CD8-positive, alpha-beta memory T cell (primary cell): ENCODE measurements around the gene MBNL2. TPM values are rescaled to one million over a fixed set of nuclear protein-coding genes. Genes with fewer than 3 reads are reported as not detected.
A peak's percentile ranks its signal among the peaks of the same experiment; 100 is the strongest.

ENCODE experiments used
- CTCF ChIA-PET: fragments of 350-600 bp; sonication (Branson Sonifier 250); formaldehyde crosslinking; loops from one replicate; lab custom pipeline; 2021; ENCODE audit warnings: antibody characterized with exemption; lab: Charles Lee
- POLR2A ChIA-PET: fragments of 350-600 bp; sonication (Branson Sonifier 250); formaldehyde crosslinking; loops from one replicate; lab custom pipeline; 2021; ENCODE audit warnings: antibody characterized with exemption; lab: Charles Lee
- DNase-seq, 5 donors: peaks; one replicate each; pipeline versions ENCODE4 v3.0.0 to v3.0.0-alpha.2; 2020 to 2022; ENCODE audit warnings: mixed read lengths in 1 of 5
- H3K27ac ChIP-seq: one replicate; pipeline ENCODE4 v1.7.0; 2013; ENCODE audit warnings: low read depth, mild to moderate bottlenecking, low read length, moderate library complexity
- H3K27me3 ChIP-seq: 2 replicates; pipeline ENCODE4 v1.7.0; 2013; ENCODE audit warnings: low read length, mild to moderate bottlenecking; ENCODE audit not compliant: insufficient read depth, poor library complexity, severe bottlenecking
- H3K36me3 ChIP-seq: 2 replicates; pipeline ENCODE4 v1.7.0; 2013; ENCODE audit warnings: mild to moderate bottlenecking, low read length, moderate library complexity; ENCODE audit not compliant: insufficient read depth
- H3K4me1 ChIP-seq: 2 replicates; pipeline ENCODE4 v1.7.0; 2013; ENCODE audit warnings: mild to moderate bottlenecking, low read length, moderate library complexity; ENCODE audit not compliant: insufficient read depth
- H3K4me3 ChIP-seq: 2 replicates; pipeline ENCODE4 v1.7.0; 2013; ENCODE audit warnings: mild to moderate bottlenecking, low read length
- H3K9me3 ChIP-seq: 2 replicates; pipeline ENCODE4 v1.7.0; 2013; ENCODE audit warnings: mild to moderate bottlenecking, low read length
- H3K27ac Mint-ChIP-seq, 8 donors: one replicate each; pipeline ENCODE4 v1.8.0; 2020 to 2021; ENCODE audit warnings: mixed read lengths in 8 of 8, mild to moderate bottlenecking in 6 of 8, inconsistent platforms in 3 of 8, moderate library complexity in 3 of 8
- H3K27me3 Mint-ChIP-seq, 2 donors: one replicate each; pipeline ENCODE4 v1.8.0; 2020 to 2021; ENCODE audit warnings: mixed read lengths in 2 of 2, mild to moderate bottlenecking in 1 of 2, moderate library complexity in 1 of 2
- H3K36me3 Mint-ChIP-seq, 3 donors: one replicate each; pipeline ENCODE4 v1.8.0; 2020 to 2021; ENCODE audit warnings: mixed read lengths in 3 of 3, inconsistent platforms in 1 of 3, mild to moderate bottlenecking in 1 of 3
- H3K4me1 Mint-ChIP-seq, 3 donors: one replicate each; pipeline ENCODE4 v1.8.0; 2020 to 2021; ENCODE audit warnings: mixed read lengths in 3 of 3, inconsistent platforms in 1 of 3, mild to moderate bottlenecking in 1 of 3
- H3K4me3 Mint-ChIP-seq, 7 donors: one replicate each; pipeline ENCODE4 v1.8.0; 2020 to 2021; ENCODE audit warnings: mixed read lengths in 7 of 7, mild to moderate bottlenecking in 6 of 7, moderate library complexity in 4 of 7, inconsistent platforms in 2 of 7
- H3K9me3 Mint-ChIP-seq, 5 donors: one replicate each; pipeline ENCODE4 v1.8.0; 2020 to 2022; ENCODE audit warnings: mixed read lengths in 5 of 5, mild to moderate bottlenecking in 3 of 5, moderate library complexity in 2 of 5, inconsistent platforms in 1 of 5
- polyA plus RNA-seq: library from polyadenylated mRNA; unstranded; fragments of 300-500 nt; fragmentation: Illumina TruSeq; gene quantifications from one replicate; pipeline ENCODE4 v1.2.3, GENCODE V29; 2021
- total RNA-seq, 2 experiments: library from RNA; stranded (reverse); gene quantifications; one replicate each; pipeline ENCODE4 v1.2.3, GENCODE V29; 2021

Gene MBNL2
- total and polyA plus RNA-seq, 3 experiments from 2014 or later, result 15.9 to 17.8 (median 17.7) TPM

DNA sequence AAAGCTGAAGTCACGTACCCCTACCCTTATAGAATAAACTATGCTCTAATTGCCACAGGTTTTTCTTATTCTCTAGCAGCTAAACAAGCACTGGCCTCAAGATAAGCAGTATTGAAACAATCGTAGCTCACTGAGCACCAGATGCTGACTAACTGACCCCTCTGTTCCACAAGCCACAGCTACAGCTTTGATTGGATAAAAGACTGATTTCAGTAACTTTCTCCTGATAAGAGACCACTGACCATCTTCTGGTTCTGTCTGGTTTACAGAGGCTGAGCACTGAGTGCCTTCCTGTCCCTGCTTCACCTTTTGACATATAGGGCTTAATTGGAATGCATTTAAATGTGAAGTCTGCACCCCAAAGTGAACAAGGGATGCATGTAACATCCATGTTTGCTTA, 203.5 kb downstream of the MBNL2 start:
- CTCF ChIA-PET, result no interaction called here

DNA sequence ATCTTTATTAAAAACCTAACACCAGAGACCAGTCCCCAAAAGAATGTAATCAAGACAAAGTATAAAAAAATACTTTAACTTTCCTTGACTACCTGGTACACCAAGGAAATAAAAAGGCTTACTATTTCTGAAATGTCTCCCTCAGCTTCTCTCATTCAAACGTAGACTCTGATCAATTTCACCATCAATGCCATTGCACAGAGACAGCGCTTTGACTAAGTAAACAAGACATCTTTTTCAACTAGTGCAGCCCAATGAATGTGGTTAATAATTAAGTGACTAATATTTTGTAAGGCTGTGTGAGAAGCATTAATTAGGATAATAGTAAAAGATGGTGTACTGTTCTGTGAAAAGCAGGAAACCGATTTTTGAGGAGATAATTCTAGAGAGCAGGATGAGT, 204.6 kb downstream of the MBNL2 start:
- DNase-seq, result no peak
- no peaks in the 10 kb centered on the region for H3K9me3 ChIP-seq
- no peak overlapping the region for H3K4me3 Mint-ChIP-seq
- H3K27ac ChIP-seq, result no peak overlapping the region
- H3K4me1 Mint-ChIP-seq, result peaks cover 0 to 2% (median 2%) of the 10 kb centered on the region in 3 donors
- H3K36me3 ChIP-seq, result no peaks in the 10 kb centered on the region
- no peaks in the 10 kb centered on the region for H3K36me3 Mint-ChIP-seq
- H3K27ac Mint-ChIP-seq, result no peak overlapping the region
- H3K4me1 ChIP-seq, result no peaks in the 10 kb centered on the region
- peaks cover 5 to 16% of the 10 kb centered on the region in 2 donors for H3K27me3 Mint-ChIP-seq
- H3K4me3 ChIP-seq, result no peak overlapping the region
- CTCF ChIA-PET, result no interaction called here
- no peaks in the 10 kb centered on the region for H3K27me3 ChIP-seq
- H3K9me3 Mint-ChIP-seq, result no peaks in the 10 kb centered on the region
- POLR2A ChIA-PET, result no interaction called here

More for the DNA sequence above, 203.5 kb downstream of the MBNL2 start:
- POLR2A ChIA-PET, result interaction anchor here (0.6 kb wide), 1 partner anchor 1142 kb away, joined by 3 read pairs; no protein-coding TSS in a partner anchor
- H3K36me3 Mint-ChIP-seq, result no peaks in the 10 kb centered on the region
- H3K27ac Mint-ChIP-seq, result no peak overlapping the region
- peaks cover 5 to 22% of the 10 kb centered on the region in 2 donors for H3K27me3 Mint-ChIP-seq
- no peaks in the 10 kb centered on the region for H3K27me3 ChIP-seq
- no peaks in the 10 kb centered on the region for H3K9me3 ChIP-seq
- no peaks in the 10 kb centered on the region for H3K9me3 Mint-ChIP-seq
- DNase-seq, result no peak
- H3K4me3 Mint-ChIP-seq, result no peak overlapping the region
- H3K36me3 ChIP-seq, result no peaks in the 10 kb centered on the region
- H3K4me3 ChIP-seq, result no peak overlapping the region
- no peak overlapping the region for H3K27ac ChIP-seq
- no peaks in the 10 kb centered on the region for H3K4me1 Mint-ChIP-seq
- no peaks in the 10 kb centered on the region for H3K4me1 ChIP-seq

DNA sequence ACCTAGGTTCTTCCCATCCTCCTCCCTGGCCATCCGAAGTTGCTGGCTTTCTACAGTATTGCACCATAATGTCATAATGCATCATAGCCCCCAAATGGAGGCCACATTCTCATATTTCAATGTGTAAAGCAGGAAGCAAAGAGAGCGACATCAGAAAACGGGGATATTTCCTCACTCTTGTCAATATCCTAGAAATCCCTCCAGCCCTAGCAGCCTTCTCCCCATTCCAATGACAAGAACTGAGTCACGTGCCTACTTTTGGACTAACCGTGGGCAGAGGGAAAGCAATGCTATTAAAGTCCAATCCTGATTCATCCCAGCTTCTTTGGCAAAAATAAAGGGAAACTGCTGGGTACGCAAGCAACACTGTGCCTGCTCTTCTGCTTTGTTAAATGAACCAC, 207.5 kb downstream of the MBNL2 start:
- Mint-ChIP-seq H3K9me3 (peaks cover 0 to 1% (median 0%) of the 10 kb centered on the region in 5 donors), H3K4me3 (no peak overlapping the region), H3K27me3 (peaks cover 7 to 12% of the 10 kb centered on the region in 2 donors), H3K36me3 (peaks cover 0 to 16% (median 0%) of the 10 kb centered on the region in 3 donors), H3K4me1 (peaks cover 9 to 14% (median 12%) of the 10 kb centered on the region in 3 donors), H3K27ac (no peak overlapping the region)
- ChIA-PET CTCF (no interaction called here), POLR2A (interaction anchor here (0.7 kb wide), 1 partner anchor 1753 kb away, joined by 3 read pairs; no protein-coding TSS in a partner anchor)
- no peaks in the 10 kb centered on the region for H3K36me3 ChIP-seq
- H3K27ac ChIP-seq, result no peak overlapping the region
- H3K27me3 ChIP-seq, result no peaks in the 10 kb centered on the region
- H3K4me1 ChIP-seq, result peaks cover 6% of the 10 kb centered on the region
- H3K9me3 ChIP-seq, result no peaks in the 10 kb centered on the region
- no peak for DNase-seq
- no peak overlapping the region for H3K4me3 ChIP-seq

DNA sequence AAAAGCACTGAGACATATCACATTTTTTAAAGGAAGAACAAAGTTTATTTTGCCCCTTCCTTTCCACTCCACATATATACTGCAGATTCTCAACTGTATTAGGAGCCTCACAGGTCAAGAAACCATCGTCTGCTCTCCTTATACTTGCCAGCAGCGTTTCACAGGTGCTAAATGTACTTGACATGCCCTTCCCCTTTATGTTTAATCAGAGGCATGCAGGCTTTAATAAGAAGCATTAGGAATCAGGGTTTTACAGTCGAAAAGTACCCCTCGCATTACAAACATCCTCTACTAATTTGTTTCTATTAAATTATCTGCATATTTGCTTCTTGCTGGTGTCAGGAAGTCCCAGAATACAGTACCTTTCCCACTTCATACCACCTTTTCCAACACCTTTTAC, 208.2 kb downstream of the MBNL2 start:
- Histone ChIP-seq H3K4me3 (no peak overlapping the region), H3K4me1 (peaks cover 12% of the 10 kb centered on the region), H3K9me3 (no peaks in the 10 kb centered on the region), H3K27ac (no peak overlapping the region), H3K27me3 (no peaks in the 10 kb centered on the region), H3K36me3 (no peaks in the 10 kb centered on the region)
- Mint-ChIP-seq H3K4me3 (no peak overlapping the region), H3K9me3 (peaks cover 0 to 1% (median 0%) of the 10 kb centered on the region in 5 donors), H3K27me3 (peaks cover 7 to 8% of the 10 kb centered on the region in 2 donors), H3K4me1 (peaks cover 15 to 20% (median 18%) of the 10 kb centered on the region in 3 donors), H3K27ac (no peak overlapping the region), H3K36me3 (peaks cover 0 to 18% (median 0%) of the 10 kb centered on the region in 3 donors)
- no peak for DNase-seq
- ChIA-PET POLR2A (no interaction called here), CTCF (no interaction called here)

DNA sequence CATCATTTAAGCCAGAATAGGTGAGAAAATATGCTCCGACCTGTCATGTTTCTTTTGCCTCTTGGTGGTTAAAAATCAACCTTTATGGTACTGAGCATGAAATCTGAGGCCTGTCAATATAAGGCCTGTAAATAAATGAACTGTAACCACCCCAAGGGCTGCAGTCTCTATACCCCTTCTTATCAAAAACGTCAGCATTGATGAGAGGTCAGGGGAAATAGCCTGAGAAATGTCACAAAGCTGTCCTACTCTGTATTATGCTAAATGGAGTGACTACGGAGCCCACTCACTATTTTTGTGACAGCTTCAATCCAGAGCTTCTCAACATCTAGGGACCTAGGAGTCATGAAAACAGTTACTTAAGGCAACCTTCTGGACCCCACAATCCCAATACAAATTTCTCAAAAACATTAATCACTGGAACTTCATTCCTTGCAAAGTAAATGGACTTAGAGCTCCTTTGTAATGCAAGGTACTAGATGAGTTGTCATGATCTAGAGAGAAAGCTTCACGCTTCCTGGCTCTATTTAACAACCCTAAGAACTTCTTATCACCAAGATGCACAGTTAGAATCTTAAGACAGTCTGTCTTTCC, 209.1 kb downstream of the MBNL2 start:
- ChIA-PET CTCF (no interaction called here), POLR2A (no interaction called here)
- Mint-ChIP-seq H3K27me3 (peaks cover 0 to 7% of the 10 kb centered on the region in 2 donors), H3K36me3 (peaks cover 0 to 18% (median 0%) of the 10 kb centered on the region in 3 donors), H3K27ac (peak overlapping the region in 2 of 8 donors; percentile 35 to 99), H3K4me3 (peak overlapping the region in 6 of 7 donors; percentile 35 to 99 (median 60)), H3K9me3 (peaks cover 0 to 1% (median 0%) of the 10 kb centered on the region in 5 donors), H3K4me1 (peaks cover 23 to 30% (median 26%) of the 10 kb centered on the region in 3 donors)
- H3K27ac ChIP-seq, result no peak overlapping the region
- H3K4me1 ChIP-seq, result peaks cover 19% of the 10 kb centered on the region
- H3K36me3 ChIP-seq, result no peaks in the 10 kb centered on the region
- H3K9me3 ChIP-seq, result no peaks in the 10 kb centered on the region
- no peak for DNase-seq
- H3K4me3 ChIP-seq, result no peak overlapping the region
- H3K27me3 ChIP-seq, result no peaks in the 10 kb centered on the region

DNA sequence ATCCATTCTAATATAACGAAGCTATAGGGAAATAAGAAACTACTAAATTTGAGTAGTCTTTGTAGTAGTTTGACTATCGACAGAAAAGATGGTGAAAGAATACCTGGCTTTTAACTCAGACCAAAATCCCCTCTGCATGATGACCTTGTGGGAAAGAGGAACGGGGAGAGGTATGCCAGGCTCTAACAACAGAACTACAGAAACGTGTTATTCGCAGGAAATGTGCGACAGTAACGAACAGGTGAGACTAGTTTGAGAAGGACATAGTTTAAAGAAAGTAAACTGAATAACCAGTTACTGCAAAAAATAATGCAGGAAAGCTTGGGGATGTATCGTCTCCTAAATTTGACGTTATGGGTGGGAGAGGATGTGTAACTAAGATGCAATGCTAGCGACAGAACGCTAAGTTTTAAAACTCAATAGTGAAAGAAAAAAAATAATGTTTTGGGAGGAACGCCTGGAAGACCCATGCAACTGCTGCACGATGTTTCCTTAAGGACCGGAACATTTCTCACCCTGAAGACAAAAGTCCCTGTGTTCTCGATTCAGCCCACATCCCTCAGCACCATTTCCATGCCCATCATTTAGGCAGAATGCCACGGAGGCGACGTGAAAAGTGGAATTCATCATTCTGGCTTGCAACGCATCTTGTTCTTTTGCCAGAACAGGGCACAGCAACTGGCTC, 210.2 kb downstream of the MBNL2 start:
- peak overlapping the region; percentile 93 to 100 (median 100) for H3K27ac Mint-ChIP-seq
- ChIA-PET CTCF (interaction anchor here (0.9 to 1.0 kb wide), 2 partner anchors 15 to 31 kb away, joined by 3 to 4 read pairs; no protein-coding TSS in a partner anchor), POLR2A (interaction anchor here (0.6 to 1.7 kb wide), 8 partner anchors 9 to 1756 kb away, joined by 3 to 8 read pairs (median 4); partner anchors contain the start of gene DNAJC3)
- DNase-seq, result no peak
- H3K27me3 Mint-ChIP-seq, result peaks cover 0 to 7% of the 10 kb centered on the region in 2 donors
- peaks cover 29 to 37% (median 36%) of the 10 kb centered on the region in 3 donors for H3K4me1 Mint-ChIP-seq
- Histone ChIP-seq H3K9me3 (no peaks in the 10 kb centered on the region), H3K4me3 (peak overlapping the region; percentile 100), H3K36me3 (no peaks in the 10 kb centered on the region), H3K27ac (peak overlapping the region; percentile 100), H3K4me1 (peaks cover 21% of the 10 kb centered on the region), H3K27me3 (no peaks in the 10 kb centered on the region)
- peaks cover 0 to 1% (median 0%) of the 10 kb centered on the region in 5 donors for H3K9me3 Mint-ChIP-seq
- peaks cover 0 to 18% (median 0%) of the 10 kb centered on the region in 3 donors for H3K36me3 Mint-ChIP-seq
- H3K4me3 Mint-ChIP-seq, result peak overlapping the region; percentile 88 to 99 (median 99)

DNA sequence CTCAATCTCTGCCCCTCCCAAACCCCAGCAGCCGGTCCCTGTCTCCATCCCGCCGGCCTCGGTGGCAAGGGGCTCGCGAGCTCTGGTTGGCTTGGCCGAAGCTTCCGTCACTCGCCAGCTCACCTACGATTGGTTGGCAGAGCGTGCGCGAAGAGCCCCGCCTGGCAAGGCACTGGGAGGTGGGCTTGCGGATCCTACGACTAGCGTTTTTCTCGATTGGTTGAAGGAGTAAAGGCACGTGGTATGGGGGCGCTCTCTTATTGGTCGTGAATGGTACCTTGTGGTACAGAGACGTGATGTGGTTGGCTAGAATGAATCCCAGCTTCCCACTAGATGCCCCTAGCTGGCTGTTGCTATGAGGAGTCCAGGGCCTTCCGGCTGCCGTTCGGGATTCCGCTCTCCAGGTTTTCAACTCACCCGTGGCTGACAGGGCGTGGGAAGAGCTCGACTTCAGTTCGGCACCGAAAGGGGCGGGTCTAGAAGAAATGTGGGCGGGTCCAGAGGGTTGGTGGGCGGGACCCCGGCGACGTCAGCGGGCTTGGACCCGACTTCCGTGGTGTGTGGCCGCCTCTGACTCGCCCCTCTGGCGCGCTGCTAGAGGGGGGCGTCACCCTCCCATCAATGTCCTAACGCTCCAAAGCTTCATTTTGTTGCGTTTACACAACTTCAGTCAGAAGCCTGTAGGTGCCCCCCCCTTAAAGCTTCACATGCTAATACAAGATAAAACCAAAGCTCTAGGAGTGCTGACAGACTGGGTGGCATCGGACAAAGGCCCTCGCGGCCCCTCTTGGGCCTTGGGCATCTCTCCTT, 211.0 kb downstream of the MBNL2 start:
- Histone ChIP-seq H3K4me3 (peak overlapping the region; percentile 100), H3K36me3 (no peaks in the 10 kb centered on the region), H3K4me1 (peaks cover 21% of the 10 kb centered on the region), H3K27me3 (no peaks in the 10 kb centered on the region), H3K9me3 (no peaks in the 10 kb centered on the region), H3K27ac (peak overlapping the region; percentile 100)
- Mint-ChIP-seq H3K27me3 (peaks cover 0 to 7% of the 10 kb centered on the region in 2 donors), H3K27ac (peak overlapping the region; percentile 93 to 100 (median 100)), H3K4me1 (peaks cover 29 to 37% (median 36%) of the 10 kb centered on the region in 3 donors), H3K4me3 (peak overlapping the region; percentile 88 to 99 (median 99)), H3K9me3 (peaks cover 0 to 1% (median 0%) of the 10 kb centered on the region in 5 donors), H3K36me3 (peaks cover 0 to 18% (median 0%) of the 10 kb centered on the region in 3 donors)
- peak; percentile 94 to 99 (median 98) for DNase-seq
- ChIA-PET POLR2A (interaction anchor here (0.5 to 1.7 kb wide), 11 partner anchors 9 to 1757 kb away, joined by 3 to 8 read pairs (median 4); partner anchors contain the start of genes DNAJC3 and MBNL2), CTCF (interaction anchor here (0.9 to 1.1 kb wide), 3 partner anchors 14 to 323 kb away, joined by 3 to 6 read pairs (median 4); no protein-coding TSS in a partner anchor)
